ENCODE data around the gene SIPA1.

The SIPA1 gene

GRCh38 chr11:65623852-65624616 lies 13.9 kb upstream of the SIPA1 start:
- POLR2A ChIA-PET = interaction anchor here (1.1 to 1.9 kb wide), 2 partner anchors 9 to 14 kb away, joined by 3 to 7 read pairs; partner anchors contain the start of gene SIPA1

GRCh38 chr11:65624931-65625627 lies 12.8 kb upstream of the SIPA1 start:
- CTCF ChIA-PET = interaction anchor here (0.8 to 1.5 kb wide), 4 partner anchors 8 to 194 kb away, joined by 3 to 6 read pairs (median 4); partner anchors contain the start of gene SIPA1
- POLR2A ChIA-PET = interaction anchor here (2.3 kb wide), 1 partner anchor 13 kb away, joined by 7 read pairs; the partner anchor contains the start of gene SIPA1
- TF ChIP-seq CTBP1 (IDR thresholded peaks at IDR 0.05; ENCODE audit: borderline replicate concordance) = no peak
- TF ChIP-seq BHLHE40 (IDR thresholded peaks at IDR 0.05; ENCODE audit: borderline replicate concordance) = no peak
- no peak for TF ChIP-seq SUZ12 (IDR thresholded peaks at IDR 0.05)
- no peak for TF ChIP-seq HDGF (IDR thresholded peaks at IDR 0.05; ENCODE audit: borderline replicate concordance)
- TF ChIP-seq L3MBTL2 (conservative IDR thresholded peaks at IDR 0.05) = no peak
- no peak for TF ChIP-seq FOXA1 (IDR thresholded peaks at IDR 0.05)
- no peak for TF ChIP-seq NFRKB (IDR thresholded peaks at IDR 0.05)
- TF ChIP-seq ELF4 (IDR thresholded peaks at IDR 0.05) = no peak
- TF ChIP-seq, protein P1, sequence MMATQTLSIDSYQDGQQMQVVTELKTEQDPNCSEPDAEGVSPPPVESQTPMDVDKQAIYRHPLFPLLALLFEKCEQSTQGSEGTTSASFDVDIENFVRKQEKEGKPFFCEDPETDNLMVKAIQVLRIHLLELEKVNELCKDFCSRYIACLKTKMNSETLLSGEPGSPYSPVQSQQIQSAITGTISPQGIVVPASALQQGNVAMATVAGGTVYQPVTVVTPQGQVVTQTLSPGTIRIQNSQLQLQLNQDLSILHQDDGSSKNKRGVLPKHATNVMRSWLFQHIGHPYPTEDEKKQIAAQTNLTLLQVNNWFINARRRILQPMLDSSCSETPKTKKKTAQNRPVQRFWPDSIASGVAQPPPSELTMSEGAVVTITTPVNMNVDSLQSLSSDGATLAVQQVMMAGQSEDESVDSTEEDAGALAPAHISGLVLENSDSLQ (IDR thresholded peaks at IDR 0.05) = no peak
- no peak for TF ChIP-seq FOXK2 (IDR thresholded peaks at IDR 0.05)
- no peak for TF ChIP-seq SP1 (IDR thresholded peaks at IDR 0.05)
- TF ChIP-seq LEF1 (IDR thresholded peaks at IDR 0.05; ENCODE audit: borderline replicate concordance) = no peak
- no peak for TF ChIP-seq ZNF384 (IDR thresholded peaks at IDR 0.05)
- no peak for TF ChIP-seq ARNT (IDR thresholded peaks at IDR 0.05)
- TF ChIP-seq TARDBP (IDR thresholded peaks at IDR 0.05) = no peak
- no peak for TF ChIP-seq FOXM1 (IDR thresholded peaks at IDR 0.05; ENCODE audit: borderline replicate concordance)
- no peak for DNase-seq (ENCODE audit: extremely low spot score)

More at GRCh38 chr11:65623852-65624616, 13.9 kb upstream of the SIPA1 start:
- DNase-seq (ENCODE audit: extremely low spot score) = no peak
- no peak for TF ChIP-seq SUZ12 (IDR thresholded peaks at IDR 0.05)
- CTCF ChIA-PET = no interaction called here

GRCh38 chr11:65625628-65626342 lies 12.1 kb upstream of the SIPA1 start:
- ChIA-PET POLR2A (interaction anchor here (0.8 to 2.3 kb wide), 4 partner anchors 10 to 95 kb away, joined by 3 to 7 read pairs (median 4); partner anchors contain the start of genes PCNX3, RELA, RNASEH2C and SIPA1), CTCF (interaction anchor here (0.6 to 1.5 kb wide), 5 partner anchors 8 to 193 kb away, joined by 3 to 6 read pairs (median 5); partner anchors contain the start of gene SIPA1)
- peak; percentile 54 for DNase-seq (ENCODE audit: extremely low spot score)
- TF ChIP-seq BHLHE40 (IDR thresholded peaks at IDR 0.05; ENCODE audit: borderline replicate concordance) (no peak), ZNF384 (IDR thresholded peaks at IDR 0.05) (no peak), CTBP1 (IDR thresholded peaks at IDR 0.05; ENCODE audit: borderline replicate concordance) (no peak), NFRKB (IDR thresholded peaks at IDR 0.05) (no peak)

GRCh38 chr11:65627202-65627601 lies 10.7 kb upstream of the SIPA1 start:
- TF ChIP-seq L3MBTL2 (conservative IDR thresholded peaks at IDR 0.05) (no peak), TARDBP (IDR thresholded peaks at IDR 0.05) (no peak), FOXK2 (IDR thresholded peaks at IDR 0.05) (no peak), BHLHE40 (IDR thresholded peaks at IDR 0.05; ENCODE audit: borderline replicate concordance) (no peak), CTBP1 (IDR thresholded peaks at IDR 0.05; ENCODE audit: borderline replicate concordance) (no peak), SUZ12 (IDR thresholded peaks at IDR 0.05) (no peak), LEF1 (IDR thresholded peaks at IDR 0.05; ENCODE audit: borderline replicate concordance) (no peak), ELF4 (IDR thresholded peaks at IDR 0.05) (no peak), ARNT (IDR thresholded peaks at IDR 0.05) (no peak)
- no peak for DNase-seq (ENCODE audit: extremely low spot score)
- ChIA-PET POLR2A (interaction anchor here (1.0 to 2.3 kb wide), 3 partner anchors 11 to 262 kb away, joined by 3 to 7 read pairs (median 3); partner anchors contain the start of gene SIPA1), CTCF (interaction anchor here (0.6 kb wide), 1 partner anchor 153 kb away, joined by 3 read pairs; no protein-coding TSS in a partner anchor)

DNA sequence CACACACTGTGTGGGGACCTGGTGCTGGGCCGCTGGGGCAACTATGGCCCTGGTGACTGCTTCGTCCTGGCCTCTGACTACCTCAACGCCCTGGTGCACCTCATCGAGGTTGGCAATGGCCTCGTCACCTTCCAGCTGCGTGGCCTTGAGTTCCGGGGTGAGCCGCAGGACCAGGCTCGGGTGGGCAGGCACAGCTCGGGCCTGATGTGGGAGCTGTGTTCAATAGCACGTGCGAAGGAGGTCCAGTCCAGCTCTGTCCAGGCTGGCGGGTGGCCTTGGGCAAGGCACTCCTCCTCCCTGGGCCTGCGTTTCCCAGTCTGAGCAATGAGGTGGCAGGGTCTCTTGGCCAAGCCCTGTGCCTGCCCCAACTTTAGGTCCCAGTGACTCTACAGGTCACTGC lies 8.3 kb upstream of the SIPA1 start:
- TF ChIP-seq FOXK2 (IDR thresholded peaks at IDR 0.05) = no peak
- no peak for DNase-seq (ENCODE audit: extremely low spot score)
- CTCF ChIA-PET = no interaction called here
- POLR2A ChIA-PET = interaction anchor here (0.6 to 1.3 kb wide), 2 partner anchors 8 to 14 kb away, joined by 3 to 4 read pairs; partner anchors contain the start of genes PCNX3 and SIPA1

GRCh38 chr11:65630215-65630614 lies 7.7 kb upstream of the SIPA1 start:
- POLR2A ChIA-PET = no interaction called here
- TF ChIP-seq L3MBTL2 (conservative IDR thresholded peaks at IDR 0.05) (no peak), SP1 (IDR thresholded peaks at IDR 0.05) (no peak), NFRKB (IDR thresholded peaks at IDR 0.05) (no peak), ZNF384 (IDR thresholded peaks at IDR 0.05) (no peak), ARNT (IDR thresholded peaks at IDR 0.05) (no peak), HDGF (IDR thresholded peaks at IDR 0.05; ENCODE audit: borderline replicate concordance) (no peak), FOXA1 (IDR thresholded peaks at IDR 0.05) (no peak), ELF4 (IDR thresholded peaks at IDR 0.05) (no peak), FOXM1 (IDR thresholded peaks at IDR 0.05; ENCODE audit: borderline replicate concordance) (no peak), FOXK2 (IDR thresholded peaks at IDR 0.05) (no peak)
- TF ChIP-seq, protein P1 (IDR thresholded peaks at IDR 0.05) = no peak
- CTCF ChIA-PET = no interaction called here

More at GRCh38 chr11:65630215-65630614, 7.7 kb upstream of the SIPA1 start:
- DNase-seq (ENCODE audit: extremely low spot score) = no peak

All from HEK293T (cell line).